ENCODE measurements around the gene UBASH3A. TPM values are rescaled to one million over a fixed set of nuclear protein-coding genes. Genes with fewer than 3 reads are reported as not detected.

The UBASH3A gene
- total RNA-seq, 2 experiments from 2014 or later: 77.4 to 83.7 TPM

- Mint-ChIP-seq H3K4me1 (peaks cover 91% of the 10 kb centered on the region), H3K4me3 (no peak overlapping the region), H3K36me3 (ENCODE audit: low read depth) (peaks cover 93% of the 10 kb centered on the region), H3K27ac (no peak overlapping the region), H3K9me3 (peaks cover 12% of the 10 kb centered on the region), H3K27me3 (no peaks in the 10 kb centered on the region)
- ChIA-PET POLR2A (interaction anchor here (2.1 kb wide), 1 partner anchor 16 kb away, joined by 14 read pairs; the partner anchor contains the start of gene UBASH3A), CTCF (interaction anchor here (1.8 to 4.2 kb wide), 3 partner anchors 16 to 38 kb away, joined by 4 to 15 read pairs (median 14); partner anchors contain the start of gene UBASH3A)
- no peak for DNase-seq
Measured at GRCh38 chr21:42419845-42420244, 16.1 kb downstream of the UBASH3A start.

GRCh38 chr21:42421018-42421793 lies 17.5 kb downstream of the UBASH3A start:
- Mint-ChIP-seq H3K9me3 (peaks cover 12% of the 10 kb centered on the region), H3K4me3 (no peak overlapping the region), H3K4me1 (peaks cover 91% of the 10 kb centered on the region), H3K36me3 (ENCODE audit: low read depth) (peaks cover 92% of the 10 kb centered on the region), H3K27me3 (no peaks in the 10 kb centered on the region), H3K27ac (peak overlapping the region; percentile 27)
- DNase-seq: no peak
- ChIA-PET CTCF (interaction anchor here (0.6 to 4.2 kb wide), 8 partner anchors 11 to 79 kb away, joined by 3 to 15 read pairs (median 4); partner anchors contain the start of gene UBASH3A), POLR2A (interaction anchor here (2.1 kb wide), 1 partner anchor 17 kb away, joined by 14 read pairs; the partner anchor contains the start of gene UBASH3A)

- peak; percentile 65 for DNase-seq
- Mint-ChIP-seq H3K9me3 (peaks cover 9% of the 10 kb centered on the region), H3K4me3 (peak overlapping the region; percentile 54), H3K36me3 (ENCODE audit: low read depth) (peaks cover 95% of the 10 kb centered on the region), H3K27me3 (no peaks in the 10 kb centered on the region), H3K27ac (peak overlapping the region; percentile 90), H3K4me1 (peaks cover 88% of the 10 kb centered on the region)
- POLR2A ChIA-PET: interaction anchor here (0.7 to 1.4 kb wide), 2 partner anchors 19 to 23 kb away, joined by 3 to 4 read pairs; partner anchors contain the start of gene UBASH3A
- CTCF ChIA-PET: interaction anchor here (0.9 to 4.2 kb wide), 5 partner anchors 11 to 23 kb away, joined by 3 to 22 read pairs (median 6); partner anchors contain the start of gene UBASH3A
Measured at GRCh38 chr21:42423197-42423675, 19.5 kb downstream of the UBASH3A start.

GRCh38 chr21:42423685-42424084 lies 20.0 kb downstream of the UBASH3A start:
- peaks cover 9% of the 10 kb centered on the region for H3K9me3 Mint-ChIP-seq
- POLR2A ChIA-PET: interaction anchor here (1.4 kb wide), 1 partner anchor 20 kb away, joined by 4 read pairs; the partner anchor contains the start of gene UBASH3A
- peaks cover 86% of the 10 kb centered on the region for H3K4me1 Mint-ChIP-seq
- peaks cover 93% of the 10 kb centered on the region for H3K36me3 Mint-ChIP-seq (ENCODE audit: low read depth)
- H3K4me3 Mint-ChIP-seq: peak overlapping the region; percentile 54
- CTCF ChIA-PET: interaction anchor here (0.9 to 4.2 kb wide), 5 partner anchors 11 to 24 kb away, joined by 3 to 22 read pairs (median 6); partner anchors contain the start of gene UBASH3A
- no peaks in the 10 kb centered on the region for H3K27me3 Mint-ChIP-seq
- DNase-seq: no peak
- H3K27ac Mint-ChIP-seq: peak overlapping the region; percentile 90

GRCh38 chr21:42424914-42425541 lies 21.3 kb downstream of the UBASH3A start:
- no peaks in the 10 kb centered on the region for H3K27me3 Mint-ChIP-seq
- H3K4me3 Mint-ChIP-seq: peak overlapping the region; percentile 54
- H3K4me1 Mint-ChIP-seq: peaks cover 74% of the 10 kb centered on the region
- ChIA-PET CTCF (interaction anchor here (1.1 to 4.0 kb wide), 3 partner anchors 12 to 188 kb away, joined by 3 to 22 read pairs (median 3); partner anchors contain the start of gene UBASH3A), POLR2A (interaction anchor here (1.2 kb wide), 1 partner anchor 21 kb away, joined by 8 read pairs; the partner anchor contains the start of gene UBASH3A)
- DNase-seq: peak; percentile 85
- H3K9me3 Mint-ChIP-seq: peaks cover under 1% of the 10 kb centered on the region
- H3K36me3 Mint-ChIP-seq (ENCODE audit: low read depth): peaks cover 92% of the 10 kb centered on the region
- H3K27ac Mint-ChIP-seq: peak overlapping the region; percentile 90

- Mint-ChIP-seq H3K4me1 (peaks cover 70% of the 10 kb centered on the region), H3K36me3 (ENCODE audit: low read depth) (peaks cover 94% of the 10 kb centered on the region), H3K27me3 (no peaks in the 10 kb centered on the region), H3K4me3 (peak overlapping the region; percentile 54), H3K9me3 (no peaks in the 10 kb centered on the region), H3K27ac (peak overlapping the region; percentile 90)
- ChIA-PET POLR2A (interaction anchor here (1.2 kb wide), 1 partner anchor 22 kb away, joined by 8 read pairs; the partner anchor contains the start of gene UBASH3A), CTCF (interaction anchor here (1.1 to 4.0 kb wide), 3 partner anchors 11 to 188 kb away, joined by 3 to 22 read pairs (median 3); partner anchors contain the start of gene UBASH3A)
- no peak for DNase-seq
Measured at GRCh38 chr21:42425591-42425990, 21.9 kb downstream of the UBASH3A start.

GRCh38 chr21:42426424-42426823 lies 22.7 kb downstream of the UBASH3A start:
- Mint-ChIP-seq H3K4me3 (peak overlapping the region; percentile 1), H3K27ac (no peak overlapping the region), H3K36me3 (ENCODE audit: low read depth) (peaks cover 94% of the 10 kb centered on the region), H3K4me1 (peaks cover 61% of the 10 kb centered on the region), H3K9me3 (no peaks in the 10 kb centered on the region), H3K27me3 (no peaks in the 10 kb centered on the region)
- no peak for DNase-seq
- ChIA-PET CTCF (interaction anchor here (1.1 kb wide), 1 partner anchor 189 kb away, joined by 3 read pairs; no protein-coding TSS in a partner anchor), POLR2A (no interaction called here)

GRCh38 chr21:42426876-42427480 lies 23.3 kb downstream of the UBASH3A start:
- CTCF ChIA-PET: no interaction called here

GRCh38 chr21:42427809-42428419 lies 24.2 kb downstream of the UBASH3A start:
- DNase-seq: no peak
- ChIA-PET POLR2A (no interaction called here), CTCF (interaction anchor here (0.9 to 1.5 kb wide), 4 partner anchors 11 to 117 kb away, joined by 3 to 4 read pairs (median 3); no protein-coding TSS in a partner anchor)
- Mint-ChIP-seq H3K9me3 (peaks cover 12% of the 10 kb centered on the region), H3K4me3 (no peak overlapping the region), H3K27me3 (no peaks in the 10 kb centered on the region), H3K36me3 (ENCODE audit: low read depth) (peaks cover 94% of the 10 kb centered on the region), H3K4me1 (peaks cover 55% of the 10 kb centered on the region), H3K27ac (no peak overlapping the region)

More at GRCh38 chr21:42426876-42427480, 23.3 kb downstream of the UBASH3A start:
- Mint-ChIP-seq H3K4me1 (peaks cover 56% of the 10 kb centered on the region), H3K27me3 (no peaks in the 10 kb centered on the region), H3K4me3 (no peak overlapping the region), H3K36me3 (ENCODE audit: low read depth) (peaks cover 94% of the 10 kb centered on the region), H3K27ac (no peak overlapping the region), H3K9me3 (peaks cover 4% of the 10 kb centered on the region)
- POLR2A ChIA-PET: interaction anchor here (0.6 kb wide), 1 partner anchor 11 kb away, joined by 3 read pairs; no protein-coding TSS in a partner anchor
- DNase-seq: no peak

- H3K4me3 Mint-ChIP-seq: no peak overlapping the region
- DNase-seq: no peak
- ChIA-PET CTCF (interaction anchor here (0.9 to 1.5 kb wide), 3 partner anchors 10 to 118 kb away, joined by 3 to 4 read pairs (median 3); no protein-coding TSS in a partner anchor), POLR2A (no interaction called here)
- H3K27ac Mint-ChIP-seq: no peak overlapping the region
- peaks cover 94% of the 10 kb centered on the region for H3K36me3 Mint-ChIP-seq (ENCODE audit: low read depth)
- H3K9me3 Mint-ChIP-seq: peaks cover 15% of the 10 kb centered on the region
- H3K27me3 Mint-ChIP-seq: no peaks in the 10 kb centered on the region
- peaks cover 55% of the 10 kb centered on the region for H3K4me1 Mint-ChIP-seq
Measured at GRCh38 chr21:42429021-42429420, 25.3 kb downstream of the UBASH3A start.

GRCh38 chr21:42429856-42430255 lies 26.2 kb downstream of the UBASH3A start:
- Mint-ChIP-seq H3K4me3 (no peak overlapping the region), H3K4me1 (peaks cover 55% of the 10 kb centered on the region), H3K27me3 (no peaks in the 10 kb centered on the region), H3K36me3 (ENCODE audit: low read depth) (peaks cover 96% of the 10 kb centered on the region), H3K27ac (no peak overlapping the region), H3K9me3 (peaks cover 15% of the 10 kb centered on the region)
- POLR2A ChIA-PET: no interaction called here
- no peak for DNase-seq
- CTCF ChIA-PET: interaction anchor here (1.1 kb wide), 1 partner anchor 41 kb away, joined by 3 read pairs; no protein-coding TSS in a partner anchor
